BJ (cell line): ENCODE measurements around the gene MRPL36. TPM values are rescaled to one million over a fixed set of nuclear protein-coding genes. Genes with fewer than 3 reads are reported as not detected.

Experiments used
- CTCF ChIA-PET: fragments of 350-600 bp; formaldehyde crosslinking; extraction: SDS; loops from one replicate; lab custom pipeline; 2021; ENCODE audit warnings: antibody characterized with exemption, inconsistent platforms; lab: Yijun Ruan, JAX
- POLR2A ChIA-PET: fragments of 300-600 bp; sonication (Branson Sonifier 250); formaldehyde crosslinking; extraction: SDS; loops from one replicate; lab custom pipeline; 2021; ENCODE audit warnings: antibody characterized with exemption; lab: Charles Lee
- DNase-seq: peaks from one replicate; pipeline ENCODE4 v3.0.0-alpha.2; 2011; ENCODE audit warnings: low read depth
- H3K27me3 ChIP-seq: 2 replicates; pipeline ENCODE4 v1.6.0; 2011; ENCODE audit warnings: low read length; ENCODE audit not compliant: control insufficient read depth, insufficient read depth
- H3K36me3 ChIP-seq: 2 replicates; pipeline ENCODE4 v1.5.1; 2011; ENCODE audit warnings: low read length; ENCODE audit not compliant: control insufficient read depth, insufficient read depth
- H3K4me3 ChIP-seq: 2 replicates; pipeline ENCODE4 v1.5.1; 2011; ENCODE audit warnings: low read depth, mild to moderate bottlenecking, control low read depth, low read length
- CTCF ChIP-seq: IDR thresholded peaks from 2 replicates; pipeline ENCODE4 v1.5.1; 2011; ENCODE audit warnings: low read depth, mild to moderate bottlenecking, control low read depth, inconsistent platforms, low read length, moderate library complexity; ENCODE audit not compliant: insufficient read depth
- polyA plus RNA-seq: library from polyadenylated mRNA; depleted of rRNA; stranded (reverse); fragments of >200 nt; gene quantifications from 2 replicates; pipeline ENCODE4 v1.2.3, GENCODE V29; 2011

The MRPL36 gene
- polyA plus RNA-seq, 1 experiment: 67.9 TPM

- Histone ChIP-seq H3K36me3 (peaks cover 18% of the 10 kb centered on the region), H3K4me3 (no peak overlapping the region), H3K27me3 (no peaks in the 10 kb centered on the region)
- ChIA-PET CTCF (interaction anchor here (1.4 kb wide), 1 partner anchor 34 kb away, joined by 5 read pairs; no protein-coding TSS in a partner anchor), POLR2A (interaction anchor here (0.6 kb wide), 1 partner anchor 28 kb away, joined by 3 read pairs; no protein-coding TSS in a partner anchor)
- TF ChIP-seq CTCF: no peak
- no peak for DNase-seq
Measured at GRCh38 chr5:1797855-1798254, 1.8 kb downstream of the MRPL36 start.

- DNase-seq: no peak
Measured at GRCh38 chr5:1797103-1797800, 2.4 kb downstream of the MRPL36 start.

GRCh38 chr5:1796371-1797102, 3.1 kb downstream of the MRPL36 start:
- TF ChIP-seq CTCF: no peak
- no peak for DNase-seq
- POLR2A ChIA-PET: no interaction called here

More at GRCh38 chr5:1797103-1797800, 2.4 kb downstream of the MRPL36 start:
- ChIA-PET CTCF (interaction anchor here (1.4 kb wide), 1 partner anchor 33 kb away, joined by 5 read pairs; no protein-coding TSS in a partner anchor), POLR2A (interaction anchor here (0.6 kb wide), 1 partner anchor 29 kb away, joined by 3 read pairs; no protein-coding TSS in a partner anchor)
- Histone ChIP-seq H3K36me3 (peaks cover 18% of the 10 kb centered on the region), H3K27me3 (no peaks in the 10 kb centered on the region), H3K4me3 (no peak overlapping the region)
- no peak for TF ChIP-seq CTCF

GRCh38 chr5:1795931-1796330, 3.7 kb downstream of the MRPL36 start:
- TF ChIP-seq CTCF: no peak
- ChIA-PET CTCF (no interaction called here), POLR2A (no interaction called here)
- Histone ChIP-seq H3K4me3 (no peak overlapping the region), H3K27me3 (no peaks in the 10 kb centered on the region), H3K36me3 (peaks cover 18% of the 10 kb centered on the region)
- DNase-seq: no peak

More at GRCh38 chr5:1796371-1797102, 3.1 kb downstream of the MRPL36 start:
- Histone ChIP-seq H3K27me3 (no peaks in the 10 kb centered on the region), H3K36me3 (peaks cover 18% of the 10 kb centered on the region), H3K4me3 (no peak overlapping the region)
- CTCF ChIA-PET: no interaction called here

- CTCF ChIA-PET: interaction anchor here (1.7 kb wide), 1 partner anchor 31 kb away, joined by 6 read pairs; no protein-coding TSS in a partner anchor
- TF ChIP-seq CTCF: no peak
Measured at GRCh38 chr5:1795506-1795905, 4.1 kb downstream of the MRPL36 start.

More at GRCh38 chr5:1795506-1795905, 4.1 kb downstream of the MRPL36 start:
- Histone ChIP-seq H3K36me3 (peaks cover 18% of the 10 kb centered on the region), H3K27me3 (no peaks in the 10 kb centered on the region), H3K4me3 (no peak overlapping the region)
- no peak for DNase-seq
- POLR2A ChIA-PET: no interaction called here
